K562 (cell line): ENCODE measurements around the gene SERTM1. TPM values are rescaled to one million over a fixed set of nuclear protein-coding genes. Genes with fewer than 3 reads are reported as not detected.

Source experiments
- ATAC-seq: fragments of 200-7000 bp; cut with Tn5 transposase; 3 replicates; pipeline ENCODE4 v1.9.1; 2020; ENCODE audit warnings: moderate library complexity
- BruUV-seq: library from RNA; stranded (reverse); fragments of 400-500 nt; replicated peaks from 2 replicates; lab custom pipeline; 2021; lab: Mats Ljungman, UMichigan
- CTCF ChIA-PET: fragments of 300-600 bp; formaldehyde crosslinking; extraction: SDS; loops from one replicate; lab custom pipeline; 2021; ENCODE audit warnings: low intra/inter-chr PET ratio; lab: Yijun Ruan, JAX
- POLR2A ChIA-PET: fragments of 300-600, 350-650 bp; sonication (Branson Sonifier 250); formaldehyde crosslinking; extraction: SDS; loops from one replicate; lab custom pipeline; 2021; ENCODE audit warnings: antibody characterized with exemption, inconsistent platforms; lab: Yijun Ruan, JAX
- DNase-seq, 4 experiments: peaks; one replicate each; pipeline versions ENCODE4 v3.0.0 to v3.0.0-alpha.2; 2011 to 2018; ENCODE audit warnings: low spot score in 3 of 4, mixed read lengths in 3 of 4; ENCODE audit errors: extremely low read depth in 1 of 4
- FAIRE-seq: peaks from 2 replicates; lab custom pipeline; 2011; peaks lifted over from hg19 to GRCh38; lab: Jason Lieb, UNC
- H2AFZ ChIP-seq: 2 replicates; pipeline ENCODE4 v1.6.0; 2011; ENCODE audit warnings: low read depth, low read length, control low read depth, inconsistent platforms
- H3K27ac ChIP-seq: fragments of 200-600 bp; 3 replicates; pipeline ENCODE4 v1.8.0; 2011; ENCODE audit warnings: low read depth, mild to moderate bottlenecking, control low read depth, inconsistent platforms, low read length, moderate library complexity, mixed read lengths; ENCODE audit errors: extremely low read depth
- H3K27me3 ChIP-seq, 2 experiments: fragments of 300-600 bp in 1 of 2; 2 replicates in 1 of 2; 3 replicates in 1 of 2; pipeline versions ENCODE4 v1.6.0 to v1.8.0; 2011; ENCODE audit warnings: inconsistent platforms in 2 of 2, low read length in 2 of 2, mild to moderate bottlenecking in 1 of 2, mixed read lengths in 1 of 2, moderate library complexity in 1 of 2; ENCODE audit not compliant: control insufficient read depth in 2 of 2, insufficient read depth in 2 of 2
- H3K36me3 ChIP-seq: fragments of 300-600 bp; 3 replicates; pipeline ENCODE4 v1.8.0; 2011; ENCODE audit warnings: mild to moderate bottlenecking, low read length, inconsistent platforms; ENCODE audit not compliant: control insufficient read depth, insufficient read depth
- H3K4me1 ChIP-seq, 2 experiments: fragments of 200-600 bp in 1 of 2; replicated peaks in 1 of 2; 2 replicates in 1 of 2; 3 replicates in 1 of 2; pipeline versions ENCODE4 v1.5.1 to v1.8.0; 2011; ENCODE audit warnings: inconsistent platforms in 2 of 2, low read length in 2 of 2, mild to moderate bottlenecking in 1 of 2, mixed read lengths in 1 of 2, moderate library complexity in 1 of 2; ENCODE audit not compliant: control insufficient read depth in 2 of 2, insufficient read depth in 2 of 2
- H3K4me2 ChIP-seq: 2 replicates; pipeline ENCODE4 v1.6.1; 2011; ENCODE audit warnings: low read length, control low read depth, inconsistent platforms, mixed read lengths; ENCODE audit not compliant: insufficient read depth
- H3K4me3 ChIP-seq: fragments of 200-600 bp; sonication (generic), shearing (Covaris generic); 2 replicates; pipeline ENCODE4 v1.5.1; 2016; ENCODE audit warnings: control low read depth, inconsistent platforms
- H3K79me2 ChIP-seq: fragments of 200-600 bp; 3 replicates; pipeline ENCODE4 v1.8.0; 2011; ENCODE audit warnings: low read length, inconsistent platforms; ENCODE audit not compliant: control insufficient read depth, insufficient read depth
- H3K9ac ChIP-seq, 2 experiments: 2 replicates each; pipeline versions ENCODE4 v1.6.0 to v1.6.1; 2011; ENCODE audit warnings: low read depth in 2 of 2, low read length in 2 of 2, control low read depth in 1 of 2, inconsistent platforms in 1 of 2, mild to moderate bottlenecking in 1 of 2, mixed read lengths in 1 of 2; ENCODE audit not compliant: insufficient read depth in 1 of 2
- H3K9me1 ChIP-seq: one replicate; pipeline ENCODE4 v1.6.0; 2011; ENCODE audit warnings: inconsistent platforms, mild to moderate bottlenecking, low read length, moderate library complexity; ENCODE audit not compliant: control insufficient read depth, insufficient read depth
- H3K9me3 ChIP-seq: replicated peaks from 2 replicates; pipeline ENCODE4 v1.5.1; 2011; ENCODE audit warnings: low read depth, low read length, inconsistent platforms; ENCODE audit not compliant: control insufficient read depth, insufficient read depth
- H4K20me1 ChIP-seq: replicated peaks from 2 replicates; pipeline ENCODE4 v1.6.1; 2011; ENCODE audit warnings: low read length, inconsistent platforms, mixed read lengths; ENCODE audit not compliant: control insufficient read depth, insufficient read depth
- FOXJ2 ChIP-seq: fragments of 200-800 bp; sonication (Bioruptor generic); IDR thresholded peaks from 2 replicates; pipeline ENCODE4 v1.6.1; 2016; ENCODE audit warnings: missing genetic modification characterization, missing compliant biosample characterization
- FOXM1 ChIP-seq, 2 experiments: fragments of 450-650 bp in 1 of 2; sonication (generic) in 1 of 2; formaldehyde crosslinking in 1 of 2; IDR thresholded peaks; 2 replicates each; pipeline versions ENCODE4 v1.6.1 to v1.9.0; 2017 to 2022; ENCODE audit warnings: low read depth in 2 of 2, mild to moderate bottlenecking in 2 of 2, missing genetic modification reagents in 1 of 2, moderate library complexity in 1 of 2
- NEUROD1 ChIP-seq: fragments of 150-350 bp; IDR thresholded peaks from 2 replicates; pipeline ENCODE4 v1.6.1; 2014; ENCODE audit warnings: borderline replicate concordance, low read length, low read depth; ENCODE audit not compliant: partially characterized antibody
- NFRKB ChIP-seq: fragments of 450-650 bp; IDR thresholded peaks from 2 replicates; pipeline ENCODE4 v1.6.1; 2016; ENCODE audit warnings: low read depth
- POLR2AphosphoS2 ChIP-seq: IDR thresholded peaks from 2 replicates; pipeline ENCODE4 v1.6.1; 2012; ENCODE audit warnings: low read length, improper control_type of control experiment
- ZFP36 ChIP-seq: fragments of 150-350 bp; IDR thresholded peaks from 2 replicates; pipeline ENCODE4 v1.6.1; 2018; ENCODE audit warnings: low read length, low read depth; ENCODE audit not compliant: partially characterized antibody
- ZNF592 ChIP-seq: fragments of 450-650 bp; IDR thresholded peaks from 2 replicates; pipeline ENCODE4 v1.6.1; 2017; ENCODE audit warnings: antibody characterized with exemption, mild to moderate bottlenecking
- WGBS: fragments of 100-300 bp; shearing (Covaris generic); methylation state at CpG from one replicate; pipeline ENCODE4 v1.1.6; 2016; ENCODE audit warnings: low coverage, mixed read lengths; ENCODE audit not compliant: insufficient coverage; ENCODE audit errors: missing lambda C conversion rate; 5-methylcytosine and 5-hydroxymethylcytosine counted together
- in situ Hi-C: fragments of 300-500 bp; cut with MboI; formaldehyde crosslinking; loops from 4 replicates; pipeline ENCODE4 v1.15.0; 2018; ENCODE audit warnings: inconsistent platforms, mixed read lengths
- intact Hi-C: fragments of 100-400 bp; cut with micrococcal nuclease; formaldehyde crosslinking; loops from 2 replicates; pipeline ENCODE4 v1.14.2; 2022
- polyA plus RNA-seq, 8 experiments: library from polyadenylated mRNA; depleted of rRNA in 4 of 8; stranded (reverse) in 5 of 8; unstranded in 3 of 8; fragments of >200 nt; fragmentation: Nextera tagmentation in 2 of 8; fragmentation: Illumina TruSeq in 1 of 8; extraction: Ambion mirVana in 2 of 8; extraction: Trizol in 1 of 8; gene quantifications; 2 replicates each; pipeline versions ENCODE4 v1.2.1 to v1.2.3, GENCODE V29; 2011 to 2014; ENCODE audit warnings: inconsistent platforms in 1 of 8, missing spikeins in 1 of 8
- total RNA-seq, 7 experiments: library from RNA; depleted of rRNA in 6 of 7; stranded (reverse); fragments of >200 nt in 6 of 7; fragmentation: Illumina TruSeq in 2 of 7; extraction: Trizol in 2 of 7; gene quantifications; 2 replicates each; pipeline versions ENCODE4 v1.2.1 to v1.2.3, GENCODE V29; 2011 to 2021; ENCODE audit warnings: low replicate concordance in 1 of 7
- TF ChIP-seq, protein P1 (sequence below): fragments of 450-650 bp; conservative IDR thresholded peaks from 2 replicates; pipeline ENCODE4 v1.6.1; 2016; ENCODE audit warnings: missing genetic modification characterization, low read depth, mild to moderate bottlenecking, control low read depth, missing compliant biosample characterization
- TF ChIP-seq, protein P2 (sequence below): fragments of 250-450 bp; sonication (Bioruptor Pico); IDR thresholded peaks from 2 replicates; pipeline ENCODE4 v1.8.0; 2021; ENCODE audit warnings: moderate library complexity, mild to moderate bottlenecking, inconsistent platforms

The SERTM1 gene
- total and polyA plus RNA-seq, 9 of the 15 experiments (the other 6 are each of a cell fraction or from before 2014, with no cell fraction given): not detected

DNA sequence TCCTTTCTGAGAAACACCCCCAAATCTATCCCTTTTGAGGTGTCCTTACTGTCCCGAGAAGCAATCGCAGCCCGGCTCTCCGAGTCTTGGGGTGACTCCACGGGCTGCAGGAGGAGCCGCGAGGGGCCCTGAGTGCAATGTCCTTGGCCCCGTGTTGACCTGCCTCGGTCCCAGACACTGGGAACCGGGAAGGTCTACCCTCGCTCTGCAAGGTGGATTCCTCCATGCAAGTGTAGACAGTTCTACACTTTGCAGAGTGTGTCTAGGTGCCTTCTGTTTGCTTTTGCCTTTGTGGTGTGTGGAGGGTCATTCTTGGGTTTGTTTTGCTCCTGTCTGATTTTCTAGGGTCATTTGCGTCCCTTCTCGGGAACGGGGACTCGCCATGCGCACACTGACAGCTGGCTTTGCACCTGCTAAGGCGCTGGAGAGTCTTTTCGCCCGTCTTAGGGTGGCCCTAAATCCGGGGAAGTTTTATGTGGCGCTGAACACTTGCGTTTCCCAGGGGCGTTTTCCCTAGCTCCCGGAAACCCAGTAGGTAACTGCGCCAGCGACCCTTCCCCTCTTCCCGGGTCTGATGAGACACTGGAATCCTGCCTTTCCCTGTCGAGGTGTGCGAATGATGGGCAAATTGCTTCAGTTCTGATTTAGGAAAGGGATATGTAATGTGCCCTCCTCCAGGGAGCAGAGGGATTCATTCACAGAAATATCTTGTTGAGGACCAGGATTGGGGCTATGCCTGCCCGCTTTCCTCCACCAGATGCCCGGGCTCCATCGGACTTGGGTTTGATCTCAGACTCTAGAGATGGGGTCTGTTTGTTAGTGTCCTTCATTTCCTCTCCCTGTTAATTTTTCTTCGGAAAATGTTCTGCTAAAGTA, 755 bp downstream of the SERTM1 start:
- intact Hi-C loops: no loop called here
- H4K20me1 ChIP-seq: no peaks in the 10 kb centered on the region
- POLR2A ChIA-PET: no interaction called here
- in situ Hi-C loops: no loop called here
- CTCF ChIA-PET: no interaction called here
- ATAC-seq (no peak), DNase-seq (no peak), FAIRE-seq (no peak)
- no TSS peak for BruUV-seq
- under 1% methylated on average over 22 of the region's 33 CpGs for WGBS
- no peak overlapping the region for H2AFZ ChIP-seq
- H3K79me2 ChIP-seq: no peaks in the 10 kb centered on the region
- no peak overlapping the region for H3K4me2 ChIP-seq
- no peaks in the 10 kb centered on the region for H3K9me1 ChIP-seq
- no peak overlapping the region for H3K4me3 ChIP-seq
- TF ChIP-seq, protein P1, sequence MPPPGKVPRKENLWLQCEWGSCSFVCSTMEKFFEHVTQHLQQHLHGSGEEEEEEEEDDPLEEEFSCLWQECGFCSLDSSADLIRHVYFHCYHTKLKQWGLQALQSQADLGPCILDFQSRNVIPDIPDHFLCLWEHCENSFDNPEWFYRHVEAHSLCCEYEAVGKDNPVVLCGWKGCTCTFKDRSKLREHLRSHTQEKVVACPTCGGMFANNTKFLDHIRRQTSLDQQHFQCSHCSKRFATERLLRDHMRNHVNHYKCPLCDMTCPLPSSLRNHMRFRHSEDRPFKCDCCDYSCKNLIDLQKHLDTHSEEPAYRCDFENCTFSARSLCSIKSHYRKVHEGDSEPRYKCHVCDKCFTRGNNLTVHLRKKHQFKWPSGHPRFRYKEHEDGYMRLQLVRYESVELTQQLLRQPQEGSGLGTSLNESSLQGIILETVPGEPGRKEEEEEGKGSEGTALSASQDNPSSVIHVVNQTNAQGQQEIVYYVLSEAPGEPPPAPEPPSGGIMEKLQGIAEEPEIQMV (tag): no peak
- TF ChIP-seq ZFP36: no peak
- no peak for TF ChIP-seq POLR2AphosphoS2
- no peak for TF ChIP-seq FOXJ2 (tag)
- TF ChIP-seq ZNF592: no peak
- TF ChIP-seq FOXM1 (IDR thresholded peaks at IDR 0.05; ENCODE audit: low read depth): no peak
- no peak for TF ChIP-seq FOXM1 (CRISPR knock-in tag; IDR thresholded peaks at IDR 0.05; ENCODE audit: low read depth)
- TF ChIP-seq, protein P2, sequence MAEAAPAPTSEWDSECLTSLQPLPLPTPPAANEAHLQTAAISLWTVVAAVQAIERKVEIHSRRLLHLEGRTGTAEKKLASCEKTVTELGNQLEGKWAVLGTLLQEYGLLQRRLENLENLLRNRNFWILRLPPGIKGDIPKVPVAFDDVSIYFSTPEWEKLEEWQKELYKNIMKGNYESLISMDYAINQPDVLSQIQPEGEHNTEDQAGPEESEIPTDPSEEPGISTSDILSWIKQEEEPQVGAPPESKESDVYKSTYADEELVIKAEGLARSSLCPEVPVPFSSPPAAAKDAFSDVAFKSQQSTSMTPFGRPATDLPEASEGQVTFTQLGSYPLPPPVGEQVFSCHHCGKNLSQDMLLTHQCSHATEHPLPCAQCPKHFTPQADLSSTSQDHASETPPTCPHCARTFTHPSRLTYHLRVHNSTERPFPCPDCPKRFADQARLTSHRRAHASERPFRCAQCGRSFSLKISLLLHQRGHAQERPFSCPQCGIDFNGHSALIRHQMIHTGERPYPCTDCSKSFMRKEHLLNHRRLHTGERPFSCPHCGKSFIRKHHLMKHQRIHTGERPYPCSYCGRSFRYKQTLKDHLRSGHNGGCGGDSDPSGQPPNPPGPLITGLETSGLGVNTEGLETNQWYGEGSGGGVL (CRISPR knock-in tag): no peak
- TF ChIP-seq NEUROD1: no peak
- no peak for TF ChIP-seq NFRKB
- no peaks in the 10 kb centered on the region for H3K36me3 ChIP-seq
- H3K9me3 ChIP-seq: no peaks in the 10 kb centered on the region
- H3K27me3 ChIP-seq: peaks cover 0 to 23% of the 10 kb centered on the region in 2 experiments; a peak in 3 of 5 replicates
- no peak overlapping the region for H3K27ac ChIP-seq
- no peak overlapping the region for H3K9ac ChIP-seq
- H3K4me1 ChIP-seq: peaks cover 0 to 5% of the 10 kb centered on the region in 2 experiments; a peak in 1 of 5 replicates
